Loucy (cell line): ENCODE data around the gene NKAIN2.

Source experiments
- H2AFZ ChIP-seq: fragments of 200-600 bp; sonication (generic); 2 replicates; pipeline ENCODE4 v1.6.0; 2016; ENCODE audit warnings: antibody characterized with exemption, mild to moderate bottlenecking, low read length, moderate library complexity
- H3F3A ChIP-seq: fragments of 200-600 bp; 2 replicates; pipeline ENCODE4 v1.6.0; 2016; ENCODE audit warnings: antibody characterized with exemption, low read depth, mild to moderate bottlenecking
- H3K27me3 ChIP-seq: fragments of 200-600 bp; sonication (generic); 2 replicates; pipeline ENCODE4 v1.6.1; 2014; ENCODE audit warnings: low read length, mild to moderate bottlenecking; ENCODE audit not compliant: insufficient read depth, poor library complexity, severe bottlenecking
- H3K36me3 ChIP-seq: fragments of 200-600 bp; sonication (generic); 2 replicates; pipeline ENCODE4 v1.6.1; 2016; ENCODE audit warnings: low read length; ENCODE audit not compliant: insufficient read depth
- H3K4me1 ChIP-seq: fragments of 200-600 bp; sonication (generic); 2 replicates; pipeline ENCODE4 v1.5.1; 2014; ENCODE audit warnings: low read length, mild to moderate bottlenecking; ENCODE audit not compliant: insufficient read depth, poor library complexity, severe bottlenecking
- H3K4me2 ChIP-seq: fragments of 200-600 bp; sonication (generic); 2 replicates; pipeline ENCODE4 v1.6.0; 2014; ENCODE audit warnings: antibody characterized with exemption, low read length, low read depth, mild to moderate bottlenecking; ENCODE audit not compliant: poor library complexity, severe bottlenecking
- H3K4me3 ChIP-seq: fragments of 200-600 bp; sonication (generic); 2 replicates; pipeline ENCODE4 v1.5.1; 2014; ENCODE audit warnings: low read length, mild to moderate bottlenecking, mixed read lengths; ENCODE audit not compliant: poor library complexity, severe bottlenecking
- H3K79me2 ChIP-seq: fragments of 200-600 bp; sonication (generic); 2 replicates; pipeline ENCODE4 v1.6.1; 2014; ENCODE audit warnings: low read length; ENCODE audit not compliant: insufficient read depth
- H3K9ac ChIP-seq: fragments of 200-600 bp; sonication (generic); 2 replicates; pipeline ENCODE4 v1.6.0; 2014; ENCODE audit warnings: mild to moderate bottlenecking, low read depth, low read length, moderate library complexity; ENCODE audit not compliant: poor library complexity, severe bottlenecking
- H3K9me2 ChIP-seq: fragments of 200-600 bp; sonication (generic); replicated peaks from 2 replicates; pipeline ENCODE4 v1.6.1; 2016; ENCODE audit warnings: low read depth, low read length, mixed read lengths
- H3K9me3 ChIP-seq: fragments of 200-600 bp; sonication (generic); 2 replicates; pipeline ENCODE4 v1.6.1; 2014; ENCODE audit warnings: mild to moderate bottlenecking, antibody characterized with exemption, low read length, low read depth; ENCODE audit not compliant: insufficient read depth
- H4K20me1 ChIP-seq: fragments of 200-600 bp; sonication (generic); 2 replicates; pipeline ENCODE4 v1.6.0; 2014; ENCODE audit warnings: antibody characterized with exemption, low read length, mild to moderate bottlenecking; ENCODE audit not compliant: insufficient read depth, poor library complexity, severe bottlenecking
- CTCF ChIP-seq: fragments of 200-600 bp; sonication (generic); conservative IDR thresholded peaks from 2 replicates; pipeline ENCODE4 v1.5.1; 2014; ENCODE audit warnings: mild to moderate bottlenecking, antibody characterized with exemption, low read length
- EZH2phosphoT487 ChIP-seq: fragments of 200-600 bp; IDR thresholded peaks from 2 replicates; pipeline ENCODE4 v1.6.1; 2018; ENCODE audit warnings: antibody characterized with exemption, mild to moderate bottlenecking, moderate library complexity, borderline replicate concordance

Gene NKAIN2

GRCh38 chr6:124688369-124688768 lies 884.7 kb downstream of the NKAIN2 start:
- Histone ChIP-seq H3K36me3 (no peaks in the 10 kb centered on the region), H3K9ac (no peak overlapping the region), H3K4me2 (no peak overlapping the region), H3K9me2 (no peaks in the 10 kb centered on the region; the same call in 1 of the 2 replicates), H3F3A (no peaks in the 10 kb centered on the region), H3K27me3 (no peaks in the 10 kb centered on the region), H2AFZ (no peak overlapping the region), H3K4me3 (no peak overlapping the region), H3K4me1 (no peaks in the 10 kb centered on the region), H4K20me1 (no peaks in the 10 kb centered on the region), H3K79me2 (no peaks in the 10 kb centered on the region), H3K9me3 (no peaks in the 10 kb centered on the region)
- no peak for TF ChIP-seq EZH2phosphoT487

- Histone ChIP-seq H3K9me2 (no peaks in the 10 kb centered on the region; the same call in 1 of the 2 replicates), H4K20me1 (no peaks in the 10 kb centered on the region), H3K79me2 (no peaks in the 10 kb centered on the region), H3K36me3 (no peaks in the 10 kb centered on the region), H3K9me3 (no peaks in the 10 kb centered on the region), H3K9ac (no peak overlapping the region), H3K4me1 (no peaks in the 10 kb centered on the region), H3K4me2 (no peak overlapping the region), H3K4me3 (no peak overlapping the region), H3F3A (no peaks in the 10 kb centered on the region), H3K27me3 (no peaks in the 10 kb centered on the region), H2AFZ (no peak overlapping the region)
- no peak for TF ChIP-seq CTCF
- TF ChIP-seq EZH2phosphoT487, result no peak
Observed at GRCh38 chr6:124694139-124694705, 890.6 kb downstream of the NKAIN2 start.

GRCh38 chr6:124699038-124699437 lies 895.4 kb downstream of the NKAIN2 start:
- no peaks in the 10 kb centered on the region for H4K20me1 ChIP-seq
- H3K9me3 ChIP-seq, result no peaks in the 10 kb centered on the region

More at GRCh38 chr6:124699038-124699437, 895.4 kb downstream of the NKAIN2 start:
- Histone ChIP-seq H3K79me2 (no peaks in the 10 kb centered on the region), H3F3A (no peaks in the 10 kb centered on the region), H3K36me3 (no peaks in the 10 kb centered on the region), H3K4me2 (no peak overlapping the region), H3K9me2 (no peaks in the 10 kb centered on the region; the same call in 1 of the 2 replicates), H3K9ac (no peak overlapping the region), H3K4me1 (no peaks in the 10 kb centered on the region), H2AFZ (no peak overlapping the region), H3K4me3 (no peak overlapping the region), H3K27me3 (no peaks in the 10 kb centered on the region)
- no peak for TF ChIP-seq EZH2phosphoT487
- no peak for TF ChIP-seq CTCF
